Measurements from ENCODE around the gene XRCC3.

GRCh38 chr14:103713304-103714062 is 1.8 kb downstream of the XRCC3 start:
- TF ChIP-seq CTCF (tag by site-specific recombination; IDR thresholded peaks at IDR 0.05), result no peak
- TF ChIP-seq ZNF707 (tag by site-specific recombination; IDR thresholded peaks at IDR 0.05), result no peak
- no peak for TF ChIP-seq SCRT1 (tag by site-specific recombination; IDR thresholded peaks at IDR 0.05; ENCODE audit: borderline replicate concordance)
- no peak for TF ChIP-seq ZBTB21 (tag by site-specific recombination; IDR thresholded peaks at IDR 0.05)
- no peak for TF ChIP-seq ZNF274 (IDR thresholded peaks at IDR 0.05; ENCODE audit: low read length)
- no peak for TF ChIP-seq ZNF274 (tag by site-specific recombination; IDR thresholded peaks at IDR 0.05; ENCODE audit: borderline replicate concordance)
- TF ChIP-seq BCL11A (tag by site-specific recombination; IDR thresholded peaks at IDR 0.05; ENCODE audit: low read depth), result no peak
- TF ChIP-seq IKZF3 (tag by site-specific recombination; IDR thresholded peaks at IDR 0.05), result no peak
- no peak for TF ChIP-seq ZNF624 (tag by site-specific recombination; IDR thresholded peaks at IDR 0.05)
- TF ChIP-seq ZNF549 (tag by site-specific recombination; IDR thresholded peaks at IDR 0.05), result no peak
- TF ChIP-seq KLF10 (tag by site-specific recombination; IDR thresholded peaks at IDR 0.05), result no peak
- TF ChIP-seq ZNF530 (tag by site-specific recombination; IDR thresholded peaks at IDR 0.05; ENCODE audit: low read depth), result no peak
- TF ChIP-seq ZXDB (tag by site-specific recombination; IDR thresholded peaks at IDR 0.05), result no peak
- TF ChIP-seq ZNF747 (tag by site-specific recombination; IDR thresholded peaks at IDR 0.05), result no peak

Measured in HEK293 (cell line).